MM.1S (cell line): ENCODE results near the gene TTLL11.

Experiments
- EZH2 ChIP-seq: fragments of 300-600 bp; sonication (generic); optimal IDR thresholded peaks from 2 replicates; pipeline ENCODE3; 2017; ENCODE audit warnings: low read depth, mild to moderate bottlenecking, antibody characterized with exemption, low read length, mixed read lengths
- TF ChIP-seq, protein P1 (sequence below): fragments of 300-600 bp; sonication (generic); IDR thresholded peaks from 2 replicates; pipeline ENCODE4 v1.5.1; 2016; ENCODE audit warnings: antibody characterized with exemption, low read length, mixed read lengths

GRCh38 chr9:121811140-121811539, 282.0 kb downstream of the TTLL11 start:
- TF ChIP-seq, protein P1, sequence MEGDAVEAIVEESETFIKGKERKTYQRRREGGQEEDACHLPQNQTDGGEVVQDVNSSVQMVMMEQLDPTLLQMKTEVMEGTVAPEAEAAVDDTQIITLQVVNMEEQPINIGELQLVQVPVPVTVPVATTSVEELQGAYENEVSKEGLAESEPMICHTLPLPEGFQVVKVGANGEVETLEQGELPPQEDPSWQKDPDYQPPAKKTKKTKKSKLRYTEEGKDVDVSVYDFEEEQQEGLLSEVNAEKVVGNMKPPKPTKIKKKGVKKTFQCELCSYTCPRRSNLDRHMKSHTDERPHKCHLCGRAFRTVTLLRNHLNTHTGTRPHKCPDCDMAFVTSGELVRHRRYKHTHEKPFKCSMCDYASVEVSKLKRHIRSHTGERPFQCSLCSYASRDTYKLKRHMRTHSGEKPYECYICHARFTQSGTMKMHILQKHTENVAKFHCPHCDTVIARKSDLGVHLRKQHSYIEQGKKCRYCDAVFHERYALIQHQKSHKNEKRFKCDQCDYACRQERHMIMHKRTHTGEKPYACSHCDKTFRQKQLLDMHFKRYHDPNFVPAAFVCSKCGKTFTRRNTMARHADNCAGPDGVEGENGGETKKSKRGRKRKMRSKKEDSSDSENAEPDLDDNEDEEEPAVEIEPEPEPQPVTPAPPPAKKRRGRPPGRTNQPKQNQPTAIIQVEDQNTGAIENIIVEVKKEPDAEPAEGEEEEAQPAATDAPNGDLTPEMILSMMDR = no peak
- no peak for TF ChIP-seq EZH2
